ENCODE data around the gene MGAT3.
"Not testable (repeated sequence)": the region's sequence is repeated elsewhere in the genome, so short reads cannot be mapped to it uniquely, and the experiment has no call there.

MGAT3 gene

DNA sequence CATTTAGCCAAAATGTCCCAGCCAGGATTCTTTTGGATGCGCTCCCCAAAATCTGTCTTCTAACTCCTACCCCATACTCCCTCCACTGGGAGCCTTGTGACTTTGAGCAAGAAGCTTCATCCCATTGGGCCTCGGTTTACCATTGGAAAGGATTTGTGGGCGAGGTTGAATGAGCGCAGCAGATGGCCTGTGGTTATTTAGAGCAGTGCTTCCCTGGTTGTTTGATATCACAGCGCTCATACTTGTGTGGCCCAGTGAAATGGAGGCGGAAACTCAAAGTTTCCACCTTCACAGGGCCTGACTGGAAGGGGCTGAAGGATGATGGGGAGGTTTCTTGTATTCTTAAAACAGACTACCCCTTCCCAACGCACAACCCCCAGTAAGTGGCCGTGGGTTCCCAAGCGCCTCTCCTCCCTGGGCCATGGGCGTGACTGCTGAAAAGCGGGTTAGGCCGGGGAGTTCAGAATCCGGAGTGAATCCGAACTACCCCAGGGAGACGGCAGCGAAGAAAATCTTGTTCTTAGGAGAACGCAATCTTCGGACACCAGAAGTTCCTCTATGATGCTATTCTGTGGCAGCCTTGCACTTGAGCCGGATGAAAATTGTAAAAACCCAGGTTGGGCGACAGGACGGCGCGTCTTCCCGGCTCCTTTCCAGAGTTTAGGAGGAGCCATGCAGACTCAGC lies 62.3 kb downstream of the MGAT3 start:
- DNase-seq, result peak; percentile 46

DNA sequence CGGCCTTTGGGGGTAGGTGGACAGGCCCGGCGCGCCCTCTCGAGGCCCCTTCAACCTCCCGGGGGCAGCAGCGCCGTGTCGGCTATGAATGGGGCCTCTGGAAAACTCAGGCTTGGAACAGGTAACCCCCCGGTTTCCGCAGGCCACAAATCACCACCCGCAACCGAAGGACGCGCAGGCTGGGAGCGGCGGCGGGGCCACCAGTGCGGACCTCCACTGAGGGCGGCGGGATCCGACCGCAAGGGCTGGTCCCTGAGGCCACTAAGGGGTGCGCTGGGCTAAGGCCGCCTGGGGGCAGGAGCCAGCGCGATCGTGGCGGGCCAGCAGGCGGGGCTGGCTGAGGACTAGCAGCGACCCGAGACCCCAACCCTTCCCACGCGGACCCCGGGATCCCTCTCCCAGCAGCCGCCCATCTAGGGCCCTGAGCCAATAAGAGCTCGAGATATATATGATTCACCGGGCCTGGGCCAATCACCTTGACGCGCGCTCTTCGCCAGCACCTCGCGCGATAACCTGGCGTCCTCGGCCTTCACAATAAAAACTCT lies 62.9 kb downstream of the MGAT3 start:
- DNase-seq, result peak; percentile 90

DNA sequence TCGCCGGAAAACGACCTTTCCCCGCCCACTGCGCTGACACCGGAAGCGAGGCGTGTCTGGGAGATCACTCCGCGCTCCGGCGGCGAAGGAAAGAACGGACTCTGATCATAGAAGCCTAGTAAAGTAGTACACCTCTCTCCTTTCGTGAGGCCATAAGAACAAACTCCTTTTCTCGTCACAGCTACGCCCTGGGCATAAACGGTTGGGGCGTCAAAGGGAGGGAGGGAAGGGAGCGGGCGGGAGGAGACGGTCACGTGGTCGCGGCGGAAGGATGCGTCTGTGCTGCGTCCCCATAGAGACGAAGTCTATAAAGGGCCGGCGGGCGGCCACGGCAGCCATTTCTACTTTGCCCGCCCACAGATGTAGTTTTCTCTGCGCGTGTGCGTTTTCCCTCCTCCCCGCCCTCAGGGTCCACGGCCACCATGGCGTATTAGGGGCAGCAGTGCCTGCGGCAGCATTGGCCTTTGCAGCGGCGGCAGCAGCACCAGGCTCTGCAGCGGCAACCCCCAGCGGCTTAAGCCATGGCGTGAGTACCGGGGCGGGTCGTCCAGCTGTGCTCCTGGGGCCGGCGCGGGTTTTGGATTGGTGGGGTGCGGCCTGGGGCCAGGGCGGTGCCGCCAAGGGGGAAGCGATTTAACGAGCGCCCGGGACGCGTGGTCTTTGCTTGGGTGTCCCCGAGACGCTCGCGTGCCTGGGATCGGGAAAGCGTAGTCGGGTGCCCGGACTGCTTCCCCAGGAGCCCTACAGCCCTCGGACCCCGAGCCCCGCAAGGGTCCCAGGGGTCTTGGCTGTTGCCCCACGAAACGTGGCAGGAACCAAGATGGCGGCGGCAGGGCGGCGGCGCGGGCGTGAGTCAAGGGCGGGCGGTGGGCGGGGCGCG lies 63.7 kb downstream of the MGAT3 start, which contains the start of gene ATF4:
ATF4 (plus strand) TSS at position 337 of the 880 bp plus-strand sequence. CDS start 884 bp downstream, outside the sequence.
- DNase-seq, result peak; percentile 81

DNA sequence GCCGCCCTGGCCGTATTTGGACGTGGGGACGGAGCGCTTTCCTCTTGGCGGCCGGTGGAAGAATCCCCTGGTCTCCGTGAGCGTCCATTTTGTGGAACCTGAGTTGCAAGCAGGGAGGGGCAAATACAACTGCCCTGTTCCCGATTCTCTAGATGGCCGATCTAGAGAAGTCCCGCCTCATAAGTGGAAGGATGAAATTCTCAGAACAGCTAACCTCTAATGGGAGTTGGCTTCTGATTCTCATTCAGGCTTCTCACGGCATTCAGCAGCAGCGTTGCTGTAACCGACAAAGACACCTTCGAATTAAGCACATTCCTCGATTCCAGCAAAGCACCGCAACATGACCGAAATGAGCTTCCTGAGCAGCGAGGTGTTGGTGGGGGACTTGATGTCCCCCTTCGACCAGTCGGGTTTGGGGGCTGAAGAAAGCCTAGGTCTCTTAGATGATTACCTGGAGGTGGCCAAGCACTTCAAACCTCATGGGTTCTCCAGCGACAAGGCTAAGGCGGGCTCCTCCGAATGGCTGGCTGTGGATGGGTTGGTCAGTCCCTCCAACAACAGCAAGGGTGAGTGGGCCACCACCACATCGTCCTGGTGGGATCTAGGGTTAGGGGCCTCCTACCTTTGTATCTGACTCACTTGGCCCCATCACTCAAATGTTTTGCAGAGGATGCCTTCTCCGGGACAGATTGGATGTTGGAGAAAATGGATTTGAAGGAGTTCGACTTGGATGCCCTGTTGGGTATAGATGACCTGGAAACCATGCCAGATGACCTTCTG lies 64.5 kb downstream of the MGAT3 start:
- peak; percentile 11 for DNase-seq

DNA sequence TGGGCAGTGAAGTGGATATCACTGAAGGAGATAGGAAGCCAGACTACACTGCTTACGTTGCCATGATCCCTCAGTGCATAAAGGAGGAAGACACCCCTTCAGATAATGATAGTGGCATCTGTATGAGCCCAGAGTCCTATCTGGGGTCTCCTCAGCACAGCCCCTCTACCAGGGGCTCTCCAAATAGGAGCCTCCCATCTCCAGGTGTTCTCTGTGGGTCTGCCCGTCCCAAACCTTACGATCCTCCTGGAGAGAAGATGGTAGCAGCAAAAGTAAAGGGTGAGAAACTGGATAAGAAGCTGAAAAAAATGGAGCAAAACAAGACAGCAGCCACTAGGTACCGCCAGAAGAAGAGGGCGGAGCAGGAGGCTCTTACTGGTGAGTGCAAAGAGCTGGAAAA lies 65.3 kb downstream of the MGAT3 start:
- DNase-seq, result not testable (repeated sequence)

DNA sequence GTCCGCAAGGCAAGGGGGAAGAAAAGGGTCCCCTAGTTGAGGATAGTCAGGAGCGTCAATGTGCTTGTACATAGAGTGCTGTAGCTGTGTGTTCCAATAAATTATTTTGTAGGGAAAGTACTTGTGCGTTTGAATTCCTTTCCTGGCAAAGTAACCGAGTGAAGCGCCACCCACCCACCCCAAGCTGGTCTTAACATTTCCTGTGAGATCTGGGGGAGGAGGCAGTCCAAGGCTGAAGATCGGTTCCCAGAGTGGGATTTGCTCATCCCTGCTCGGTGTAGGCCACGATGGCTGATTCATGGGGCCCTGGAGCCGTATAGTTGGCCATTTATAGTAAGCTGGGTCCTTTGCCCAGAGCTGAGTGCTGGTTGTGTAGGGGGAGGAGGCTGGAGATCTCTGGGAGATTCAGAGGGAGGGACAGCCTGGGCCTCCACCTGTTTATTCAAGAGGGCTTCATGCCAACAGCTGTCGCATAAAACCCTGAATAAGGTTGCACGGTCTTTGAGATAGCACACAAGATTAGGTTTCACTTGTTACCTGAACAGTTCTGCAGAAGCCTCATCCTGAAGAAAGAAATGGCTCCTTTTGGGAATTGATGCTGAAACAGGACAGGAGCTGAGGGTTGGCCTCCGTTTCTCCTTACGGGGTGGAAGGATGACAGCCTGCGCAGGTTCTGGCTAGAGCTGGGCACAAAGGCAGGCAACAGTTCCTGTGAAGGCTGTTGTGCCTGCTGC lies 65.9 kb downstream of the MGAT3 start:
- DNase-seq, result peak; percentile 49

DNA sequence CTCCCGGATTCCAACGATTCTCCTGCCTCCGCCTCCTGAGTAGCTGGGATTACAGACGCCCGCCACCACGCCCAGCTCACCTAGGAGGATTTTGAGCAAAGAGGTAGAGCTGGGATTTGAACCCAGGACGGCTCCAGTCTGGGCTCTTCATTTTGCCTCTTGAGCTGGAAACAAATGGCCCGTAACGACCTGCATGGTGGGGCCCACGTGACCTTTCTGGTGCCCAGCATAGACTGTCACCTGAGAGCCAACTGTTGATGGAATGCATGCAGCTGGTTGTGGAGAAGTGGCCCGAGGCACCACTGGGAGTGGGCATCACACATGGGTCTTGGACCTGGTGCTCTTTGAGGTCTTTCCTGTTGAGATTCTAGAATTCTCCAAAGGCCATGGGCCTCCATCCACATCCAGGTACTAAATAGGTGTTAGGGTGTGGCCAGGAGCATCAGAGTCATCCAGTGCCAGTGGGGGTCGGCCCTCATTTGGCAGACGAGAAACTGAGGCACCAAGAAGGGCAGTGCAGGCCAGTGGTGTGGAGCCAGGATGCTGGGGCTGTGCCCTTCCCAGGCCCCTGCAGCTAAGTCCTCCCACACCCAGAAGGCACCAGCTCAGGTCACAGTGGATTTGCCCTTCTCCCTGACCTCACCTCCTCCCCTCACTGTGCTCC lies 67.4 kb downstream of the MGAT3 start:
- no peak for DNase-seq

DNA sequence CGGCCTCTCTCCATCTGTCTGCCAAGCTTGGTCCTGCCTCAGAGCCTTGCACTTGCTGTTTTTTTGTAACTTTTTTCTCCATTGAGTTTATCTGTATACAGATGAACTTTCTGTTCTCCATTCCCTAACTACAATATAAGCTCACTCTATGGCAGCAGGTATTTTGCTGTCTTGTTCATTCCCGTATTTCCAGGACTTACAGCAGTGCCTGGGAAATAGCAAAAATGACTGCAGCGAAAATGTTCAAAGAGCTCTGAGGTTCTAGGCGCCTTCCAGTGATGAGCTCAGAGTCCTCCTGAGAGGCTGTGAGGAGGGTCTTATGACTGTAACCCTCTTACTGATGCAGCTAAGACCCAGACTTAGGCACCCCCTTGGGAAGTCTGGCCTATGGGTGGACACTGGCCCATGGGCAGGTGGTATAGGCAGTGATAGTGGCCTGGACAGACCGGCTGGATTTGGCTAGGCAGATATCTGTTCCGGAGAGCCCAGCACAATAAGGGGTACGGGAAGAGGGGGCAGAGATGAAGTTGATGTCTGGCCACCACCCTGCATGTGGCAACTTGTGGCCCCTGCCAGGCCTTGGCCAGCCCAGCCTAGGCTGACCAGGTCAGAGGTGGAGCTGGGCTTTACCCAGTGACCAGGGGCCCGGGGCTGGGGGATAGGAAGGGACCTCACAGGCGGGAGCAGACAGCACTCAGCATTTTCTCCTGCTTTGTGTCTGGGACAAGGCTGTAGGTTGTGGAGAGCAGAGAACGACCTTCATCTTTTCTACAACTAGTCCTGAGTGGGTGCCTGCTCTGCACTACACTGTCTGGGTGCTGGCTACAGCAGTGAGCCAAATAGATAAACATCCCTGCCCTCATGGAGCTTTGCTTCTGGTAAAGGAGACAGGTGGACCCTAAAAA lies 68.2 kb downstream of the MGAT3 start:
- DNase-seq, result no peak

DNA sequence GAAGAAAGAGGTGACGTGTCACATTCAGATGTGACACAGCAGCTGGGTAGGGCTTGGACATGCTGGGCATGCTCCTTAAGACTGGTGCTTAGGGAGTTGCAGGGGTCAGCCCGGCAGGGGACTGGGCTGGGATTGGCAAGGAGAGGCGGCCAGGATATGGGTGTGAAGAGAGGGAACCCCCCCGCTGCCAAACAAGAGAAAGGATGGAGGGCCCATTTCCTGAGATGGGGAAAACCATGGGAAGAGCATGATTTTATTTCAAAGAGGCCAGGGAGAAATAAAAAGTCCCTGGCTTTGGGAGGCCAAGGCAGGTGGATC lies 68.8 kb downstream of the MGAT3 start:
- DNase-seq, result no peak

DNA sequence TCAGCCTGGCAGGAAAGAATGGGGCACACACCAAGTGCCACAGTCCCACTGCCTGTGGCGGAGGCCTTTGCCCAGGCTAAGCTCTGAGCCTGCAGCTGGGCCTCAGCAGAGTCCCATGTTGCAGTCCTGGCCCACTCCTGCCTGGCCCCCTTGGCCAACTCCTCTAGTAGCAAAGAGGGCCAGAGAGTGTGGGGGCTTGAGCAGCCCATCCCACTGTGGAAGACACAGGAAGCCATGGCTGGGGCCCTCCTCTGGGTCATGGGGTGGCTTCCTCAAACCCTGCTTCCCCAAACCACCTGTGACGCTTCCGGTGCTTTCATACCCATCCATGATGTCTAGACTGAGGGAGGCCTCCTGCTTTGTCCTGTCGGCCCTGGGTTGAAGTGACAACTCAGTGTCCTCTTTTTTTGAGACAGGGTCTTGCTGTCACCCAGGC lies 69.9 kb downstream of the MGAT3 start:
- no peak for DNase-seq

DNA sequence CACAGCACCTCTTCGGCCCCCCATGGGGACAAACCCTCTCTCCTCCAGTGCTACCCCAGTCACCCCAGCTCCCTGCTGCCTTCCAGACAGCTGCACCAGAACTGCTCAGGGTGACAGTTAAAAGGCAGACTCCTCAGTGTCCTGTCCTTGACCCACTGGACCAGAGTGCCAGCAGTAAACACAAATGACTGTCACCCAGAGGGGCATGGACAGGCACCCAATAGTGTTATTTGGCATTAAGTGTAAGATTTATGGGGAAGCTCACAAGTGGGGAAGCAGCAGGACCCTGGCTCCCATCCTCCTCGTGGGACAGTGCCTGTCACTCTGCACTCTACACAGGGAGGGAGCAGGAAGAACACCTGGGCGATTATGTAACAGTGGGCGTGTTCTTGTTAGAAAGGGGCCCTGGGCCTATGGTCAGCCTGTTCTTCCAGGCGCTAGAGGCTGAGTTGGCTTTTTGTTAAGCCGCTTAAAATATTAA lies 70.7 kb downstream of the MGAT3 start:
- no peak for DNase-seq

DNA sequence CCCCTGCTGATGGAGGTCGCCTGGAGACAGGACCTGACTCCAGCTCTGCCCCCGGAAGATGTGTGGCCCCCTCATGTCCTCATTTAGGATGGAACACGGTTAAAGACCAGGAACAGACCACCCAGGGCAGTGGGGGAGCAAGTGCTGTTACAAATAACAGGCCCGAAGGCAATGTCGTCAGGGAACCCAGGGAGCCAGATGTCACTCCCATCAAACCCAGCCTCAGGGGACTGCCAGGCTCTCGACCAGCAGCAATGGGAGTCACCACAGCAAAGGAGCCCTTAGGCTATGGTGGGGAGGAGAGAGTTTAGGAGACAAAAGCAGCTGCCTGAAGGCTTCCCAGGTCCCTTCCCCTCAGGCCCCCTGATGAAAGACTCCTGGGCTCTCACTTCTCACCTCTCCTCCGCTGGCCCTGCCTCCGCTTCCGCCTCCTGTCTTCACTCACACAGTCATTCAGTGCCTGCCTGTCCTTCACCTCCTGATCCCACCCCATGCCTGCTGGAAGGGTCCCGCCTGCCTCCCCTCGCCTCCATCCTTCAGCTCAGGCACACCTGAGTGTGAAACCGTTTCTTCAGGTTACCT lies 71.4 kb downstream of the MGAT3 start:
- DNase-seq, result peak; percentile 19

DNA sequence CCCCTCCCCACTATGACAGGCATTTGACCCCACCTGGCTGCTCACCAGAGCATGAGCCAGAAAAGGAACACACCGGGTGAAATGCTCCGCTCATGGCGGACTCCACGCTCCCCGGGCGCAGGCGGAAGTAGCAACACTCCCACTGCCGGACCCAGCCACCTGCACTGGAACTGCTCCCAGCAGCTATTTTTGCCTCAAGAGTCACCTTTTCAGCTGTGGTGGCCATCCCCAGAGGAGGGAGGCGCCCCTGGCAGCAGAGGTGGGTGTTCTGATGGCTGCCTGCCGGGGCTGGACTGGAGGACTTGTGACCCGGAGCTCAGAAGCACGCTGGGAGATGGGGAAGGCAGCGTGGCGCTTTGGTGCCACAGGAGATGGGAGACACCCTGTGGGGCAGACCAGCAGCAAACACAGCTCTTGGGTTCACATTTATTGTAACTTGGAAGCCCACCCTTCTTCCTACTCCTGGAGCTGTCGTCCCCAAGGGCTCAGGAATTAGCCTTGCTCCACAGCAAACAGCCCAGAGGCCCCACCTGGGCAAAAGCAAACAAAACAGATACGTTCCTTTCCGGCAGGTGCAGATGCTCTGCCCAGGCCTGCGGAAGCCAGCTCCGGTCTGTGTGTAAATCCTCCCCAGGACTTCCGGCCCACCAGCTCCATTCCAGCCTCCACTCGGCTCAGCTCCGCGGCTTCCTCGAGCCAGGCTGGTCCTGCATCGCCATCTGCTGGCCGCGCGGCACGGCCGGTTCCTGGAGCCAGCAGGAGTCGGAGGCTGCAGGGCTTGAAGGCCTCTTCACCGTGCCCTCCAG lies 72.1 kb downstream of the MGAT3 start:
- DNase-seq, result peak; percentile 77

DNA sequence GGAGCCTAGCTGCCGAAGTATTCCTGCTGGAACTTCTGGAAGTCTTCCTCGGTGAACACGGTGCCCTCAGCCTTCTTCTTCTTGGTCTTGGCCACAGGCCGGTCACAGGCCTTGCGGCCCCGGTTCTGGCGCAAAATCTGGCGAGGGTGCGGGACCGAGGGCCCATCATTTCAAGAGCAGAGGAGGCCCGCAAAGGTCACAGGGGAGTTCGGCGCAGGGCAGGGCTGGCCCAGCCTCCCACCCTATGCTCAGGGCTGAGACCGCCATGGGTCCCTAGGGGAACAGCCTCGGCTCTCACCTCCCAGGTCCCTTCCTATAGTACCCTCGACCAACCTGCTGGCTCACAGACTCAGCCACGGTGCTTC lies 72.7 kb downstream of the MGAT3 start:
- DNase-seq, result no peak

DNA sequence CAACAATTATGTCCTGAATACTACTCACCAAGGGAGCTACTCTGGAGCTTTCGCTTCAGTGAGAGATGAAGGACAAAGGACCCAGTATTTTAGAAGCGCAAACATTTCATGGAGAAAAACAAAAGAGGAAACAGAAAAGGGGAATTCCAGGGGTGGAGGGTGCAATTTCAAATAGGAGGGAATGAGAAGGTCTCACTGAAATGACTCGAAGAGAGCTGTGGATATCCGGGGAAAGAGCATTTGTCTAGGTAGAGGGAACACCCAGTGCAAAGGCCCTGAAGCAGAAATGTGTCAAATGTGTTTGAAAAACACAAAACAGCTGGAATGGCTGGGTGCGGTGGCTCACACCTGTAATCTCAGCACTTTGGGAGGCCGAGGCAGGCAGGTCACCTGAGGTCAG lies 73.3 kb downstream of the MGAT3 start:
- DNase-seq, result no peak

DNA sequence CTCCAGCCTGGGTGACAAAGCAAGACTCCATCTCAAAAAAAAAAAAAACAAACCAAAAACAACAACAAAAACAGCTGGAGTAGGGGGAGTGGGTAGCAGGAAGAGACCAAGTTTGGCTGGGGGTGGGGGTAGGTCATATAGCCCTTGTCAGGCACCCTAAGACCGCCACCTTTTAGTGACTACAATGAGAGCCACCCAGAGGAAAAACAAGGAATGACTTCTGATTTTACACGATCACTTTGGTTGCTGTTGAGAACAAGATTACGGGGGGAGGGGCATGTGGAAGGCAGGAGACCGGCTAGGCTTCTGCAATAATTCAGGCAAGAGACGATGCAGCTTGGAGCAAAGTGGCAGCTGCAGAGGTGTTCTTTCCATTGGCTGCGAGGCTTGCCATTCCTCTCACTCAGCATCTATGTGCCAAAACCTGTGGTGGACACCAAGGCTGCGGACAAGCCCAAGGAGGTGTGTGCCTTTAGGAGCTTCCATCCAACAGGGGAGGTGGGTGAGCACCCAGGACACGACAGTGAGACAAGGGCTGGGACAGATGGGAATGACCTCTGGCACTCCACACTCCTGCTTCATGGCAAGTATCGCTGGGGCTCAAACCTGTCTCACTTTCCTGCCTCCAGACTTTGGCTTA lies 74.0 kb downstream of the MGAT3 start:
- no peak for DNase-seq

DNA sequence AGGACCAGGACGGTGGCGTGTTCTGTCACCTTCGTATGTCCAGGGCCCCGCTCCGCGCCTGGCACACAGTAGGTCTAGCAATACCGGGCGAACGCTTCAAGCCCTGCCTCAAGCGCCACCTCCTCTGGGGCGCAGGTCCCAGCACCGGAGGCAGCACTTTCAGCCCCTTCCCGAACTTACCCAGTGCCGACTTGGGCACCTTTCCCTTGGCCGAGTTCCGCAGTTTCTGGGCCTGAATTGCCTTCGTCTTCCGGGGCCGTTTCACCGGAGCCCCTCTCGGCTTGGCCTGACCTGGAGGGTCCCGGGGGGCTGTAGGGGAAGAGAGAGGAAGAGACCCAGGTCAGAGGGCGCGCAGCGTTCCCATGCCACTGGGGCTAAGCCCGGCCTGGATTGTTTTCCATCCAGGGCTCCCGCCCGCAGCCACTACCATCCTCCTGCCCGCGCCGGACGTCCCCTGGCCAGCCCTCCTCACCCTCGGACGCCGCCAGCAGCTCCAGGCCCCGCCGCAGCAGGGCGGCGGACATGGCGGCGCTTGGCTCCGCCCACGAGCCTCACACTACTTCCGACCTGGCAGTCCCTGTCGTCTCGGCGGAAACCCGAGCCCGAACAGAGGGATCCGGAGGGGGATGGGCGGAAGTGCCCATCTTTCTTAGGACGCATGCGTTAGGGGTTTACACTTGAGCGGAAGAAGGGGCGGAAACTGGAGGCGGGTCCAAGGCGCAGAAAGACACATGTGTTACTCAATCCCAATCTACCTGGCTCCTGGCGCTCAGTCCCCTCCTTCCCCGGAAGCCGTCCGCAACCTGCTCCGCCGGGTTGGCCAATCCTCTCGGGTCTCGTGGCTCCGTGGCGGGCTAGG lies 75.6 kb downstream of the MGAT3 start, which contains the start of gene RPS19BP1:
RPS19BP1 (minus strand) TSS at position 534 of the 859 bp plus-strand sequence; CDS start at position 524, 10 bp downstream.
- DNase-seq, result peak; percentile 93

DNA sequence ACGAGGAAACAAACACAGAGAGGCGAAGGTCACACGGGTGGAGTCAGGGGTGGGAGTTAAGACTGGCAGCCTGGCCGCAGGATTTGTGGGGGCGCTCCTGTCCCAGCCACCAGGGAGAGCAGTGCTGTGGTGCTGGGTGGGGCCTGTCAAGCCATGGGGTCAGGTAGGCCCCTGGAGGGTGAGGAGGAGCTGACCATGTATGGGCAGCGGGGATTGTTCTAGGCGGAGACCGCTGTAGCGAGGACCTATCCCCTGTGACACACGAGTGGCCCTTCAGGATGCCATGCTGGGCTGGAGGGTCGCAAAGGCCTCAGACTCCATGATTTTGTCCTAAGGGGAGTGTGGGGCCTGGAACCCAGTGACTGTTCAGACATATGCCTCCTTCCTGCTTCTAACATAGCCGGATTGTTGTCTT lies 77.3 kb downstream of the MGAT3 start:
- no peak for DNase-seq
